ENCODE measurements around the gene DSCAML1. TPM values are rescaled to one million over a fixed set of nuclear protein-coding genes. Genes with fewer than 3 reads are reported as not detected.

DSCAML1 gene
- total and polyA plus RNA-seq, 9 of the 15 experiments (the other 6 are each of a cell fraction or from before 2014, with no cell fraction given) = not detected

- FAIRE-seq = no peak
- H3K4me2 ChIP-seq (ENCODE audit: insufficient read depth, low read length) = no peak overlapping the region
- intact Hi-C loops (cut with micrococcal nuclease) (no loop called here), in situ Hi-C loops (cut with MboI) (no loop called here)
- peaks cover 3% of the 10 kb centered on the region for H3K9me1 ChIP-seq (ENCODE audit: control insufficient read depth, insufficient read depth, low read length)
- H3K9ac ChIP-seq (ENCODE audit: insufficient read depth in 1 of 2, low read depth in 2 of 2, low read length in 2 of 2) = no peak overlapping the region
- CTCF ChIA-PET (ENCODE audit: low intra/inter-chr PET ratio) = no interaction called here
- POLR2A ChIA-PET = interaction anchor here (0.6 to 1.5 kb wide), 2 partner anchors 32 to 278 kb away, joined by 3 read pairs; no protein-coding TSS in a partner anchor
- no peak for DNase-seq (ENCODE audit: extremely low read depth in 1 of 4, low spot score in 3 of 4)
- no peaks in the 10 kb centered on the region for H3K36me3 ChIP-seq (ENCODE audit: control insufficient read depth, insufficient read depth, low read length)
- H2AFZ ChIP-seq (ENCODE audit: low read depth, low read length) = no peak overlapping the region
- H3K4me3 ChIP-seq = no peak overlapping the region
- H3K4me1 ChIP-seq (replicated peaks in 1 of 2; ENCODE audit: control insufficient read depth in 2 of 2, insufficient read depth in 2 of 2, low read length in 2 of 2) = no peaks in the 10 kb centered on the region; a peak in 1 of 5 replicates
- WGBS (ENCODE audit: insufficient coverage, low coverage, missing lambda C conversion rate) = 3% methylated on average over 3 of the region's 3 CpGs
- H3K27ac ChIP-seq (ENCODE audit: extremely low read depth, low read depth, low read length) = no peak overlapping the region
- peak; percentile 63; the same call in 1 of the 2 replicates for TF ChIP-seq BCOR (IDR thresholded peaks at IDR 0.05)
- TF ChIP-seq NRF1 (conservative IDR thresholded peaks at IDR 0.05 in 1 of 2, IDR thresholded peaks at IDR 0.05 in 1 of 2) = no peak
- TF ChIP-seq PKNOX1 (IDR thresholded peaks at IDR 0.05) = no peak
- TF ChIP-seq ZFP36 (IDR thresholded peaks at IDR 0.05; ENCODE audit: low read depth, low read length, partially characterized antibody) = peak; percentile 78
- TF ChIP-seq RBM25 (IDR thresholded peaks at IDR 0.05; ENCODE audit: low read depth, low read length, severe bottlenecking) = peak; percentile 83
- TF ChIP-seq SIN3A (IDR thresholded peaks at IDR 0.05; ENCODE audit: borderline replicate concordance in 2 of 2, control insufficient read depth in 1 of 2, low read depth in 2 of 2, low read length in 2 of 2) = no peak
- no peak for TF ChIP-seq MAZ (CRISPR knock-in tag; conservative IDR thresholded peaks at IDR 0.05 in 1 of 2, IDR thresholded peaks at IDR 0.05 in 1 of 2)
- no peak for TF ChIP-seq ZNF699 (CRISPR knock-in tag; IDR thresholded peaks at IDR 0.05; ENCODE audit: insufficient replicate concordance)
- TF ChIP-seq HDAC6 (IDR thresholded peaks at IDR 0.05; ENCODE audit: low read depth, low read length) = no peak
- TF ChIP-seq RNF2 (IDR thresholded peaks at IDR 0.05) = no peak
- no peak for TF ChIP-seq ZBTB11 (CRISPR knock-in tag; IDR thresholded peaks at IDR 0.05)
- TF ChIP-seq KDM1A (IDR thresholded peaks at IDR 0.05) = no peak
- no peak for TF ChIP-seq MBD2 (IDR thresholded peaks at IDR 0.05; ENCODE audit: borderline replicate concordance, low read depth)
- no TSS peak for BruUV-seq (replicated peaks)
- H3K79me2 ChIP-seq (ENCODE audit: control insufficient read depth, insufficient read depth, low read length) = no peaks in the 10 kb centered on the region
- ATAC-seq = no peak
- H4K20me1 ChIP-seq (replicated peaks; ENCODE audit: control insufficient read depth, insufficient read depth, low read length) = no peaks in the 10 kb centered on the region; the same call in 1 of the 2 replicates
- no peaks in the 10 kb centered on the region for H3K9me3 ChIP-seq (replicated peaks; ENCODE audit: control insufficient read depth, insufficient read depth, low read depth, low read length)
- peaks cover 12 to 72% of the 10 kb centered on the region in 2 experiments; a peak in 3 of 5 replicates for H3K27me3 ChIP-seq (ENCODE audit: control insufficient read depth in 2 of 2, insufficient read depth in 2 of 2, low read length in 2 of 2)
Observed at GRCh38 chr11:117747892-117748291, 49.1 kb downstream of the DSCAML1 start.

Measured in K562 (cell line).